ENCODE results near the gene RTN3. TPM values are rescaled to one million over a fixed set of nuclear protein-coding genes. Genes with fewer than 3 reads are reported as not detected.

Gene RTN3
- total RNA-seq, 4 donors from 2014 or later = 161 to 221 (median 193) TPM

DNA sequence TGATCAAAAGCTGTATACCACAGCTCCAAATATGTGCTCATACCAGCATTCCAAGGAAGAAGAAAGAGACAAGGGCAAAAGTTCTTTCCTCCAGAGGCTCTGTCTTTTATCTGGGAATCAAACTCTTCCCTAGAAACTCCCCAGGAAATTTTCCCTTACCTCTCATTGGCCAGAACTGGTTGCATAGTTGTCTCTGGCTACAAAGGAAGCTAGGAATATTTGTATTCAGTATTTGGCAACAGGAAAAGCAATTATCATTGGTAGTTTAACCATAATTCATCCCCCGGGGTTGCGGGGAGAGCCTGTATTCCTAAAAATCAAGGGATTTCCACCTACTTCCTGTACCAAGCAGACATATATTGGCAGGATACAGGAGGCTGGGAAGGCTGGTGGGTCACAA lies 97.7 kb downstream of the RTN3 start:
- Histone ChIP-seq H3K27me3 (no peaks in the 10 kb centered on the region), H3K4me1 (no peaks in the 10 kb centered on the region), H3K4me3 (no peak overlapping the region), H3K27ac (no peak overlapping the region), H3K36me3 (no peaks in the 10 kb centered on the region), H3K9me3 (no peaks in the 10 kb centered on the region)
- 48% methylated on average over 2 of the region's 2 CpGs for WGBS
- TF ChIP-seq EP300 (IDR thresholded peaks at IDR 0.05) (no peak), POLR2AphosphoS5 (IDR thresholded peaks at IDR 0.05) (no peak), POLR2A (IDR thresholded peaks at IDR 0.05) (no peak)
- TF ChIP-seq, protein P1, sequence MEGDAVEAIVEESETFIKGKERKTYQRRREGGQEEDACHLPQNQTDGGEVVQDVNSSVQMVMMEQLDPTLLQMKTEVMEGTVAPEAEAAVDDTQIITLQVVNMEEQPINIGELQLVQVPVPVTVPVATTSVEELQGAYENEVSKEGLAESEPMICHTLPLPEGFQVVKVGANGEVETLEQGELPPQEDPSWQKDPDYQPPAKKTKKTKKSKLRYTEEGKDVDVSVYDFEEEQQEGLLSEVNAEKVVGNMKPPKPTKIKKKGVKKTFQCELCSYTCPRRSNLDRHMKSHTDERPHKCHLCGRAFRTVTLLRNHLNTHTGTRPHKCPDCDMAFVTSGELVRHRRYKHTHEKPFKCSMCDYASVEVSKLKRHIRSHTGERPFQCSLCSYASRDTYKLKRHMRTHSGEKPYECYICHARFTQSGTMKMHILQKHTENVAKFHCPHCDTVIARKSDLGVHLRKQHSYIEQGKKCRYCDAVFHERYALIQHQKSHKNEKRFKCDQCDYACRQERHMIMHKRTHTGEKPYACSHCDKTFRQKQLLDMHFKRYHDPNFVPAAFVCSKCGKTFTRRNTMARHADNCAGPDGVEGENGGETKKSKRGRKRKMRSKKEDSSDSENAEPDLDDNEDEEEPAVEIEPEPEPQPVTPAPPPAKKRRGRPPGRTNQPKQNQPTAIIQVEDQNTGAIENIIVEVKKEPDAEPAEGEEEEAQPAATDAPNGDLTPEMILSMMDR (IDR thresholded peaks at IDR 0.05) = no peak
- no peak for DNase-seq (ENCODE audit: low spot score in 2 of 2)

DNA sequence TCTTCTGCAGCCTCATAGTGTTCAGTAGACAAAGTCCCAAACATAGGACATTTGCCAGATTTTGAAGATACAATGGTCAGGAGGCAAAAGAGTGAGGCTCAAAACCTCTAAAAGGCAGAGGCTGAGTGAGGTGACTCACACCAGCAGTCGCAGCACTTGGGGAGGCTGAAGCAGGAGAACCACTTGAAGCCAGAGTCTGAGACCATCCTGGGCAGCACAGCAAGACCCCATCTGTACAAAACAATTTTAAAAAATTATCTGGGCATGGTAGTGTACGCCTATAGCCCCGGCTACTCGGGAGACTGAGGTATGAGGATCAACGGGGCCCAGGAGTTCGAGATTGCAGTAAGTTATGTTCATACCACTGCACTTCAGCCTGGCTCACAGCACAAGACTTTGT lies 101.4 kb downstream of the RTN3 start:
- H3K9me3 ChIP-seq = no peaks in the 10 kb centered on the region
- no peak overlapping the region for H3K4me3 ChIP-seq
- no peak overlapping the region for H3K27ac ChIP-seq
- H3K27me3 ChIP-seq = no peaks in the 10 kb centered on the region
- 94% methylated on average over 6 of the region's 6 CpGs for WGBS
- no peak for TF ChIP-seq POLR2A (IDR thresholded peaks at IDR 0.05)
- TF ChIP-seq, protein P1 (IDR thresholded peaks at IDR 0.05) = no peak
- TF ChIP-seq EP300 (IDR thresholded peaks at IDR 0.05) = no peak
- TF ChIP-seq POLR2AphosphoS5 (IDR thresholded peaks at IDR 0.05) = no peak
- no peaks in the 10 kb centered on the region for H3K36me3 ChIP-seq
- H3K4me1 ChIP-seq = no peaks in the 10 kb centered on the region
- DNase-seq (ENCODE audit: low spot score in 2 of 2) = no peak

DNA sequence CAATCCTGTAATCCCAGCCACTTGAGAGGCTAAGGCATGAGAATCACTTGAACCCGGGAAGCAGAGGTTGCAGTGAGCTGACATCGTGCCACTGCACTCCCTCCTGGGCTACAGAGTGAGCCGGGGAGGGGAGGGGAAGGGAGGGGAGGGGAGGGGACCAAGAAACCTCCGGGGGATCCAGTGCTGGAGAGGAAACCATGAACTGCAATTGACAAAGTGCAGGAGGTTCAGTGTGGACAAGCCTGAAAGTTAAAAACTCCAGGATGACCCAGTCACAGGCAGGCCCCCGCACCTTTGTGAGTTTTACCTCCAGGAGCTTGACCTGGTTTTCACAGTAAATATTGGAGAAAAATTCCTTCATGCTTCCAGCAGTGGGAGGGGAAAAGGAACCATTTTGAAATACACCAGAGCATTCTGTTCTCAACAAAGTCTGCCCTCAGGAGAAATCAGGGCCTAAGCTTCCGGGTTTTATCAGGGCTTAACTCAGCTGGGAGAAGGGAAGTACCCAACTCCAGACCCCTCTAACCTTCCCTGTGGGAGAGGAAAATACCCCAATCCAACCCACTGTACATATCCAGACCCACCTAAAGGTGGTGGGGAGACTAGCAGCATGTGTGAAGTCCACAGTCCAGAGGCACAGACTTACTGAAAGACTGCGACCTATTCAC lies 102.8 kb downstream of the RTN3 start:
- H3K9me3 ChIP-seq = no peaks in the 10 kb centered on the region
- H3K36me3 ChIP-seq = no peaks in the 10 kb centered on the region
- DNase-seq (ENCODE audit: low spot score in 2 of 2) = no peak
- H3K27ac ChIP-seq = no peak overlapping the region
- no peaks in the 10 kb centered on the region for H3K4me1 ChIP-seq
- H3K4me3 ChIP-seq = no peak overlapping the region
- WGBS = 47% methylated on average over 7 of the region's 7 CpGs
- no peaks in the 10 kb centered on the region for H3K27me3 ChIP-seq
- TF ChIP-seq POLR2AphosphoS5 (IDR thresholded peaks at IDR 0.05) = no peak
- TF ChIP-seq EP300 (IDR thresholded peaks at IDR 0.05) = no peak
- TF ChIP-seq POLR2A (IDR thresholded peaks at IDR 0.05) = no peak
- TF ChIP-seq, protein P1 (IDR thresholded peaks at IDR 0.05) = no peak

DNA sequence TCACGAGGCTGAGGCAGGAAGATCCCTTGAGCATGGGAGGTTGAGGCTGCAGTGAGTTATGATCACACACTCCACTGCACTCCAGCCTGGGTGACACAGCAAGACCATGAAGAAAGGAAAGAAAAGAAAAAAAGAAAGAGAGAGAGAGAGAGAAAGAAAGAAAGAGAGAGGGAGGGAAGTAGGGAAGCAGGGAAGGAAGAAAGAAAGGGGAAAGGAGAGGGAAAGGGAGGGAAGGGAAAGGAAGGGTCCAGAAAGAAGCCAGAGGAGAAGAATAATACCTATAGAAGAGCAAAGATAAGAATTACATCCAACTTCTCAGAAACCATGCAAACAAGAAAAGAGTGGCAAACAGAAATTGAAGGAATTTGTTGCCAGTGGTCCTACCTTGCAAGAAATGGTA lies 104.5 kb downstream of the RTN3 start:
- H3K9me3 ChIP-seq = peaks cover 3% of the 10 kb centered on the region
- 79% methylated on average over 1 of the region's 1 CpG for WGBS
- no peak overlapping the region for H3K27ac ChIP-seq
- DNase-seq (ENCODE audit: low spot score in 2 of 2) = no peak
- TF ChIP-seq POLR2A (IDR thresholded peaks at IDR 0.05) (no peak), POLR2AphosphoS5 (IDR thresholded peaks at IDR 0.05) (no peak), EP300 (IDR thresholded peaks at IDR 0.05) (no peak)
- TF ChIP-seq, protein P1 (IDR thresholded peaks at IDR 0.05) = no peak
- H3K4me1 ChIP-seq = no peaks in the 10 kb centered on the region
- H3K36me3 ChIP-seq = no peaks in the 10 kb centered on the region
- H3K4me3 ChIP-seq = no peak overlapping the region
- no peaks in the 10 kb centered on the region for H3K27me3 ChIP-seq

DNA sequence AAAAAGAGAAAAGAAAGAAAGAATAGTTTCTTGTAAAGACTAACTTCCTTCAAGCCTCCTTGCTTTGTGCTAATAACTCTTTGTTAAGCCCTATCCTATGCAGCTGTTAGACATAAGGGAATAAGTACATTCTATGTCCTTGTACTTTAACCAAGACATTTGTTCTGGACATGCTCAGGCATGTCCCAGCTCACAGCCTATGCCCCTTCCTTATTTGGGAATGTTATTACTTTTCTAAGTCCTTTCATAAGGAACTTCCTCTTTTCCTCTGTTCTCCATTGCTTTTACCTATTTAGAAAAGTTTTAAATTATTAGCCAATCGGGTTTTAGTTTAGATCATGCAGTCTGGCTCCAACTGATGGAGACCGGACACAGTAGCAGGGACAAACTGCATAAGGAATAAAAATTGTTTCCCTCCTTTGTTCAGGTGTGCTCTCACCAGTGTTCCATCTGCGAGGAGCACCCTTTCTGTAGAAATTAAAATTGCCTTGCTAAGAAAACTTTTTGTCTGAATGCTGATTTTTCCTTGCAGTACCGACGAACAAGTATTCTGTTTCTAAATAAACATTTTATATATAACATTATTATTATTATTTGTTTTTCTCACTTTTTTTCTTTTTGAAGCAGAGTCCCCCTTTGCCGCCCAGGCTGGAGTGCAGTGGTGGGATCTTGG lies 110.3 kb downstream of the RTN3 start:
- peaks cover 8% of the 10 kb centered on the region for H3K9me3 ChIP-seq
- no peak overlapping the region for H3K27ac ChIP-seq
- H3K36me3 ChIP-seq = no peaks in the 10 kb centered on the region
- H3K4me1 ChIP-seq = no peaks in the 10 kb centered on the region
- H3K27me3 ChIP-seq = no peaks in the 10 kb centered on the region
- H3K4me3 ChIP-seq = no peak overlapping the region
- 95% methylated on average over 6 of the region's 6 CpGs for WGBS
- DNase-seq (ENCODE audit: low spot score in 2 of 2) = no peak
- TF ChIP-seq POLR2AphosphoS5 (IDR thresholded peaks at IDR 0.05) (no peak), POLR2A (IDR thresholded peaks at IDR 0.05) (no peak), EP300 (IDR thresholded peaks at IDR 0.05) (no peak)
- TF ChIP-seq, protein P1 (IDR thresholded peaks at IDR 0.05) = no peak
